HG03575 (cell line): Measurements from ENCODE around the gene MSI1.

Source experiments
- ATAC-seq: cut with Tn5 transposase; IDR thresholded peaks from one replicate; pipeline ENCODE4 v1.9.1; 2021; ENCODE audit not compliant: unreplicated experiment, insufficient number of reproducible peaks, low FRiP score; ENCODE audit errors: extremely low read depth

The MSI1 gene

GRCh38 chr12:120381752-120382419 lies 12.9 kb upstream of the MSI1 start:
- ATAC-seq: no peak

GRCh38 chr12:120378036-120378435 lies 9.1 kb upstream of the MSI1 start:
- no peak for ATAC-seq

- ATAC-seq: no peak
Observed at GRCh38 chr12:120377611-120378010, 8.6 kb upstream of the MSI1 start.

GRCh38 chr12:120376934-120377572 lies 8.1 kb upstream of the MSI1 start:
- no peak for ATAC-seq

GRCh38 chr12:120376416-120376815 lies 7.5 kb upstream of the MSI1 start:
- no peak for ATAC-seq

GRCh38 chr12:120376009-120376408 lies 7.0 kb upstream of the MSI1 start:
- ATAC-seq: no peak

GRCh38 chr12:120373683-120374082 lies 4.7 kb upstream of the MSI1 start:
- no peak for ATAC-seq

- no peak for ATAC-seq
Observed at GRCh38 chr12:120370343-120371243, 1.6 kb upstream of the MSI1 start.

- no peak for ATAC-seq
Observed at GRCh38 chr12:120369603-120370342, 809 bp upstream of the MSI1 start.

GRCh38 chr12:120367924-120368788 lies 808 bp downstream of the MSI1 start:
- ATAC-seq: no peak

GRCh38 chr12:120367233-120367923 lies 1.6 kb downstream of the MSI1 start:
- no peak for ATAC-seq

- ATAC-seq: no peak
Observed at GRCh38 chr12:120366845-120367232, 2.1 kb downstream of the MSI1 start.

- no peak for ATAC-seq
Observed at GRCh38 chr12:120366341-120366705, 2.6 kb downstream of the MSI1 start.

- no peak for ATAC-seq
Observed at GRCh38 chr12:120365675-120366340, 3.2 kb downstream of the MSI1 start.

GRCh38 chr12:120364487-120364886 lies 4.5 kb downstream of the MSI1 start:
- ATAC-seq: no peak

GRCh38 chr12:120363274-120363855 lies 5.6 kb downstream of the MSI1 start:
- no peak for ATAC-seq
